H1 (cell line): ENCODE results near the gene NHSL2.

Experiments used
- ATF2 ChIP-seq: IDR thresholded peaks from 2 replicates; pipeline ENCODE4 v1.6.1; 2012; ENCODE audit warnings: low read length, inconsistent platforms
- ATF3 ChIP-seq: IDR thresholded peaks from 2 replicates; pipeline ENCODE4 v1.6.1; 2011; ENCODE audit warnings: low read depth, mild to moderate bottlenecking, low read length; ENCODE audit not compliant: insufficient read depth
- BACH1 ChIP-seq: IDR thresholded peaks from 2 replicates; pipeline ENCODE4 v1.6.1; 2012; ENCODE audit warnings: low read length, improper control_type of control experiment
- BRCA1 ChIP-seq: IDR thresholded peaks from 2 replicates; pipeline ENCODE4 v1.6.1; 2012; ENCODE audit warnings: low read depth, low read length, improper control_type of control experiment
- CEBPB ChIP-seq: IDR thresholded peaks from 2 replicates; pipeline ENCODE4 v1.6.1; 2012; ENCODE audit warnings: low read depth, low read length
- CTCF ChIP-seq, 3 experiments: IDR thresholded peaks; 1 replicate in 2 of 3; 2 replicates in 1 of 3; pipeline versions ENCODE4 v1.5.1 to v1.6.1; 2011; ENCODE audit warnings: low read length in 3 of 3, mild to moderate bottlenecking in 3 of 3, inconsistent platforms in 2 of 3, low read depth in 1 of 3, moderate library complexity in 1 of 3; ENCODE audit not compliant: insufficient read depth in 1 of 3; ENCODE audit errors: control extremely low read depth in 1 of 3
- EP300 ChIP-seq, 2 experiments: IDR thresholded peaks; 1 replicate in 1 of 2; 2 replicates in 1 of 2; pipeline ENCODE4 v1.6.1; 2011 to 2012; ENCODE audit warnings: low read depth in 2 of 2, low read length in 2 of 2, mild to moderate bottlenecking in 2 of 2, borderline replicate concordance in 1 of 2, inconsistent platforms in 1 of 2, moderate library complexity in 1 of 2
- JUN ChIP-seq: IDR thresholded peaks from 2 replicates; pipeline ENCODE4 v1.6.1; 2011; ENCODE audit warnings: low read depth, mild to moderate bottlenecking, improper control_type of control experiment, low read length
- JUND ChIP-seq: IDR thresholded peaks from 2 replicates; pipeline ENCODE4 v1.6.1; 2011; ENCODE audit warnings: mild to moderate bottlenecking, improper control_type of control experiment, low read length
- POLR2AphosphoS5 ChIP-seq: IDR thresholded peaks from 2 replicates; pipeline ENCODE4 v1.6.1; 2011; ENCODE audit warnings: low read depth, low read length
- RAD21 ChIP-seq, 2 experiments: IDR thresholded peaks in 1 of 2; conservative IDR thresholded peaks in 1 of 2; 2 replicates each; pipeline ENCODE4 v1.6.1; 2011; ENCODE audit warnings: low read depth in 2 of 2, low read length in 2 of 2, improper control_type of control experiment in 1 of 2, inconsistent platforms in 1 of 2, mild to moderate bottlenecking in 1 of 2, moderate library complexity in 1 of 2
- RFX5 ChIP-seq: IDR thresholded peaks from 2 replicates; pipeline ENCODE4 v1.6.1; 2011; ENCODE audit warnings: low read depth, low read length, improper control_type of control experiment, borderline replicate concordance
- SRF ChIP-seq: IDR thresholded peaks from 2 replicates; pipeline ENCODE4 v1.6.1; 2011; ENCODE audit warnings: mild to moderate bottlenecking, low read depth, low read length, moderate library complexity

GRCh38 chrX:72125331-72126047, 214.8 kb downstream of the NHSL2 start:
- TF ChIP-seq POLR2AphosphoS5 (no peak), JUND (no peak), ATF3 (no peak), CTCF (IDR thresholded peaks at IDR 0.05; ENCODE audit: control extremely low read depth in 1 of 3, insufficient read depth in 1 of 3, low read depth in 1 of 3, low read length in 3 of 3) (no peak), RFX5 (no peak), ATF2 (no peak), RAD21 (IDR thresholded peaks at IDR 0.05 in 1 of 2, conservative IDR thresholded peaks at IDR 0.05 in 1 of 2; ENCODE audit: low read depth in 2 of 2, low read length in 2 of 2) (no peak), BRCA1 (no peak), SRF (no peak), CEBPB (no peak), JUN (no peak), EP300 (IDR thresholded peaks at IDR 0.05; ENCODE audit: borderline replicate concordance in 1 of 2, low read depth in 2 of 2, low read length in 2 of 2) (no peak), BACH1 (no peak)
